Tibial nerve (tissue), 4 donors: ENCODE results near the gene UNC119.

Experiments used
- CTCF ChIP-seq, 5 experiments: fragments of 200-600 bp in 3 of 5; fragments of 450-650 bp in 2 of 5; sonication (generic) in 3 of 5; IDR thresholded peaks; one replicate each; pipeline ENCODE4 v1.5.1; 2016 to 2019; ENCODE audit warnings: antibody characterized with exemption in 5 of 5, mild to moderate bottlenecking in 3 of 5, moderate library complexity in 2 of 5
- EP300 ChIP-seq, 2 donors: sonication (generic); formaldehyde crosslinking; IDR thresholded peaks; one replicate each; pipeline ENCODE4 v1.6.1; 2017; ENCODE audit warnings: antibody characterized with exemption in 2 of 2, mild to moderate bottlenecking in 1 of 2
- POLR2A ChIP-seq, 2 donors: fragments of 450-650 bp; IDR thresholded peaks; one replicate each; pipeline ENCODE4 v1.6.1; 2017; ENCODE audit warnings: antibody characterized with exemption in 2 of 2, mild to moderate bottlenecking in 2 of 2, moderate library complexity in 2 of 2

DNA sequence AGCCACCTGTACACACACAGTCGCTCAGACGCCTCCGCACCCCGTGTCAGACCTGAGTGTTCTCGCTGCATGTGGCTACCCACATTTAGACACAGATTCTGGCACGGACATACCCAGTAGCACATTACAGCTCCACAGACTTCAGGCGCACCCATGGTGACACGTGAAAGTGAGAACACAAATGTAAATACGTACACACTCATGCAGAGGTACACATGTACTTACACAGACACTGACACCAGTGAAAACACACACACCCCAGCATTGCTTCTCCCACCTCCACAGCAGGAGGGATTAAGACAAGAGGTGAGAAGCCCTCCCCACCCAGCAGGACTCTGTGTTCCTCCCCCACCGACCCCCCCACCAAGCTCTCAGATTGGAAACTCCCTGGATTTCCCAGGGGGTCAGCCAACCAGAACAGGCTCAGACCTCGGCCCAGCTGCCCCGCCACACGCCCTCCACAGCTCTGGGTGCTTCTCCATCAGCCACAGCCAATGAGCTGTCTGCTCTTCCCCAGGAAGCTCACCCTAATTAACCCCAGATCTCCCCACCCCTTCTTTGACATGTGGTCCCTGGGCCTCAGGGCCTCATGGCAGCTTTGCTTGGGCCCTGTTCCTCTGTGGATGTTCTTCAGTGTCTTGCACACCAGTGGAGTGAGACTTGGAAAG is 51.6 kb downstream of the UNC119 start:
- TF ChIP-seq CTCF (IDR thresholded peaks at IDR 0.05) (no peak), POLR2A (IDR thresholded peaks at IDR 0.05) (no peak), EP300 (IDR thresholded peaks at IDR 0.05) (no peak)
